Measurements from ENCODE around the gene PLPPR3.

Gene PLPPR3

DNA sequence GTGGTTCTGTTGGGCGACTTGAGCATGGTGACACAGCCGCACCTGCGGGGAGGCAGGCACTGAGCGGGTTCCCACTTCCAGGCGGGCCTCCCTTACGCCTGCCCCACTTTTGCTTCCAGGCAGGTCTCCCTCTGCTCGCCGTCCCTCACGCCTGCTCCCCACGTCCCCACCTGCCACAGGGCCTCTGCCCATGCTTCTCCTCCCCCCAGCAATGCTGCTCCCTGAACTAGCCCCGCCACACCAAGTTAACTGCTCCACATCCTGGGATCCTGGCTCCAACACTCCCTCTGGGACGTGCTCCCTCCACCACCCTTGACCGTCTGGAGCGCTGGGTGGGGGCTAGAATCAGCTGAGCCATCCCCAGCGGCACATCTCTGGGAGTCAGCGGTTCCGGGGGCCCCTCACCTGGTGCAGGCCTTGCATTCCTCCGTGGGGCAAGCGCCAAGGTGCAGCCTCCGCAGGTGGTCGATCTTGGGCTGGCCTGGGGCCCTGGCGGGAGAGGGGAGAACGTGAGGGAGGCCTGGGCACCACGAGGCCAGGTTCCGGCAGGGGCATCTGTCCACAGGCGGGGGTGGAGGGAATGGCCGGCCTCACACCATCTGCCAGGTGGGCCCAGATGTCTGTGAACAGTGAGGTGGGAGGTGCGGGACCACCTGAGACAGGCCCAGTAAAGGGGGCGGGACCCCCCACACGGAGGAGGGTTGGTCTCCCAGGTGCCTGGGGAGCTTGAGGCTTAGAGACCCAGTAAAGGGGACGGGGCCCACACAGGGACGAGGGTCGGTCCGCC, 46.9 kb upstream of the PLPPR3 start:
- Histone ChIP-seq H3K27ac (ENCODE audit: poor library complexity, severe bottlenecking) (peak overlapping the region; percentile 48), H3K36me3 (ENCODE audit: low read depth) (peaks cover 19% of the 10 kb centered on the region), H3K4me1 (ENCODE audit: insufficient read depth, poor library complexity, severe bottlenecking) (peaks cover 17% of the 10 kb centered on the region), H3K27me3 (ENCODE audit: insufficient read depth, poor library complexity, severe bottlenecking) (no peaks in the 10 kb centered on the region), H3K9me3 (ENCODE audit: severe bottlenecking) (no peaks in the 10 kb centered on the region), H3K4me3 (ENCODE audit: severe bottlenecking) (no peak overlapping the region)
- DNase-seq (ENCODE audit: low spot score) (no peak), ATAC-seq (ENCODE audit: low read depth) (no peak)
- TF ChIP-seq CTCF (IDR thresholded peaks at IDR 0.05; ENCODE audit: poor library complexity, severe bottlenecking), result no peak

- DNase-seq (ENCODE audit: low spot score) (no peak), ATAC-seq (ENCODE audit: low read depth) (no peak)
- no peaks in the 10 kb centered on the region for H3K27me3 ChIP-seq (ENCODE audit: insufficient read depth, poor library complexity, severe bottlenecking)
- peaks cover 17% of the 10 kb centered on the region for H3K4me1 ChIP-seq (ENCODE audit: insufficient read depth, poor library complexity, severe bottlenecking)
- TF ChIP-seq CTCF (IDR thresholded peaks at IDR 0.05; ENCODE audit: poor library complexity, severe bottlenecking), result no peak
- H3K4me3 ChIP-seq (ENCODE audit: severe bottlenecking), result no peak overlapping the region
- H3K9me3 ChIP-seq (ENCODE audit: severe bottlenecking), result no peaks in the 10 kb centered on the region
- peaks cover 16% of the 10 kb centered on the region for H3K36me3 ChIP-seq (ENCODE audit: low read depth)
- no peak overlapping the region for H3K27ac ChIP-seq (ENCODE audit: poor library complexity, severe bottlenecking)
These were observed 46.2 kb upstream of the PLPPR3 start for GRCh38 chr19:867855-868457.

GRCh38 chr19:867301-867793, 45.6 kb upstream of the PLPPR3 start:
- Histone ChIP-seq H3K27ac (ENCODE audit: poor library complexity, severe bottlenecking) (no peak overlapping the region), H3K4me3 (ENCODE audit: severe bottlenecking) (no peak overlapping the region), H3K36me3 (ENCODE audit: low read depth) (peaks cover 16% of the 10 kb centered on the region), H3K27me3 (ENCODE audit: insufficient read depth, poor library complexity, severe bottlenecking) (no peaks in the 10 kb centered on the region), H3K9me3 (ENCODE audit: severe bottlenecking) (no peaks in the 10 kb centered on the region), H3K4me1 (ENCODE audit: insufficient read depth, poor library complexity, severe bottlenecking) (peaks cover 14% of the 10 kb centered on the region)
- DNase-seq (ENCODE audit: low spot score) (no peak), ATAC-seq (ENCODE audit: low read depth) (no peak)
- TF ChIP-seq CTCF (IDR thresholded peaks at IDR 0.05; ENCODE audit: poor library complexity, severe bottlenecking), result no peak

DNA sequence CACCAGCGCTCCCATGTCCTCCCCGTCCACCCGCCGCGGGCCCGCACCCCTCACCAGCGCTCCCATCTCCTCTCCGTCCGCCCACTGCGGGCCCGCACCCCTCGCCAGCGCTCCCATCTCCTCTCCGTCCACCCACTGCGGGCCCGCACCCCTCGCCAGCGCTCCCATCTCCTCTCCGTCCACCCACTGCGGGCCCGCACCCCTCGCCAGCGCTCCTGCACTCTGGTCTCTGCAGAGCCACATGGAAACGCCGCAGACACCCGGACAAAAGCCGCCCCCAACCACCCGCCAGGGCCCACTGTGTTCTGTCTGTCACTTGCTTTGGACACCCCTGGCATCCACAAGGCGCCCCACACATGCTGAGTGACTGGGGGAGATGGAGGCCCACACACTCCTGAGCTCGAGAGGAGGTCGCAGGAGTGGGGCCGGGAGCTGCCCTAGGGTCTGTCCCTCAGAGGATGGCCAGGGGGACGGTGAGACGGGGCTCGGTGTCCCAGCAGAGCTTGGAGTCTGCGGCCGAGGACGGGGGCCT, 45.1 kb upstream of the PLPPR3 start:
- DNase-seq (ENCODE audit: low spot score), result no peak
- H3K27me3 ChIP-seq (ENCODE audit: insufficient read depth, poor library complexity, severe bottlenecking), result no peaks in the 10 kb centered on the region
- H3K36me3 ChIP-seq (ENCODE audit: low read depth), result peaks cover 16% of the 10 kb centered on the region
- H3K27ac ChIP-seq (ENCODE audit: poor library complexity, severe bottlenecking), result no peak overlapping the region
- TF ChIP-seq CTCF (IDR thresholded peaks at IDR 0.05; ENCODE audit: poor library complexity, severe bottlenecking), result no peak
- no peak overlapping the region for H3K4me3 ChIP-seq (ENCODE audit: severe bottlenecking)
- ATAC-seq (ENCODE audit: low read depth), result no peak
- H3K9me3 ChIP-seq (ENCODE audit: severe bottlenecking), result no peaks in the 10 kb centered on the region
- peaks cover 9% of the 10 kb centered on the region for H3K4me1 ChIP-seq (ENCODE audit: insufficient read depth, poor library complexity, severe bottlenecking)

DNA sequence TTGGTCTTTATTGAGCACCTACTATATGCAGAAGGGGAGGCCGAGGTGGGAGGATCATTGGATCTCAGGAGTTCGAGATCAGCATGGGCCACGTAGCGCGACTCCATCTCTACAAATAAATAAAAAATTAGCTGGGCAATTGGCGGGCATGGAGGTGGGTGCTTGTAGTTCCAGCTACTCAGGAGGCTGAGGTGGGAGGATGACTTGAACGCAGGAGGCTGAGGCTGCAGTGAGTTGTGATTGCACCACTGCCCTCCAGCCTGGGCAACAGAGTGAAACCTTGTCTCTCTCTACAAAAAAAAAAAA, 41.5 kb upstream of the PLPPR3 start:
- Histone ChIP-seq H3K4me1 (ENCODE audit: insufficient read depth, poor library complexity, severe bottlenecking) (peaks cover 3% of the 10 kb centered on the region), H3K27me3 (ENCODE audit: insufficient read depth, poor library complexity, severe bottlenecking) (peaks cover 6% of the 10 kb centered on the region), H3K9me3 (ENCODE audit: severe bottlenecking) (no peaks in the 10 kb centered on the region), H3K27ac (ENCODE audit: poor library complexity, severe bottlenecking) (no peak overlapping the region), H3K4me3 (ENCODE audit: severe bottlenecking) (no peak overlapping the region), H3K36me3 (ENCODE audit: low read depth) (peaks cover under 1% of the 10 kb centered on the region)
- no peak for DNase-seq (ENCODE audit: low spot score)
- no peak for TF ChIP-seq CTCF (IDR thresholded peaks at IDR 0.05; ENCODE audit: poor library complexity, severe bottlenecking)
- no peak for ATAC-seq (ENCODE audit: low read depth)
